Breast epithelium (tissue), 4 donors: ENCODE measurements around the gene ATG101. TPM values are rescaled to one million over a fixed set of nuclear protein-coding genes. Genes with fewer than 3 reads are reported as not detected.

Experiments used
- DNase-seq, 2 donors: peaks; one replicate each; pipeline ENCODE4 v3.0.0-alpha.2; 2019; ENCODE audit warnings: low spot score in 2 of 2
- H3K27ac ChIP-seq, 2 donors: fragments of 200-600 bp; sonication (generic) in 1 of 2; one replicate each; pipeline ENCODE4 v1.5.1; 2016 to 2019; ENCODE audit warnings: mild to moderate bottlenecking in 1 of 2
- H3K27me3 ChIP-seq, 2 donors: fragments of 200-600 bp; sonication (generic) in 1 of 2; one replicate each; pipeline versions ENCODE4 v1.5.1 to v1.6.0; 2017 to 2019; ENCODE audit warnings: control low read depth in 1 of 2, mild to moderate bottlenecking in 1 of 2
- H3K36me3 ChIP-seq: fragments of 200-600 bp; one replicate; pipeline ENCODE4 v1.5.1; 2019
- H3K4me1 ChIP-seq, 2 donors: fragments of 200-600 bp; sonication (generic); one replicate each; pipeline ENCODE4 v1.5.1; 2016 to 2019; ENCODE audit warnings: control low read depth in 1 of 2
- H3K4me3 ChIP-seq, 3 donors: fragments of 200-600 bp; sonication (generic); 1 replicate in 2 of 3; 2 replicates in 1 of 3; pipeline ENCODE4 v1.5.1; 2016 to 2019; ENCODE audit warnings: mild to moderate bottlenecking in 3 of 3, moderate library complexity in 2 of 3
- H3K9me3 ChIP-seq, 2 donors: fragments of 200-600 bp; sonication (generic) in 1 of 2; one replicate each; pipeline ENCODE4 v1.5.1; 2016 to 2019; ENCODE audit warnings: control low read depth in 1 of 2
- CTCF ChIP-seq, 3 donors: fragments of 450-650 bp; IDR thresholded peaks; one replicate each; pipeline ENCODE4 v1.5.1; 2016 to 2017; ENCODE audit warnings: antibody characterized with exemption in 3 of 3, mild to moderate bottlenecking in 3 of 3, moderate library complexity in 3 of 3
- POLR2A ChIP-seq: fragments of 450-650 bp; IDR thresholded peaks from one replicate; pipeline ENCODE4 v1.6.1; 2016; ENCODE audit warnings: antibody characterized with exemption, mild to moderate bottlenecking, moderate library complexity
- POLR2AphosphoS5 ChIP-seq, 3 donors: sonication (generic); formaldehyde crosslinking; IDR thresholded peaks; one replicate each; pipeline ENCODE4 v1.6.1; 2017; ENCODE audit warnings: antibody characterized with exemption in 3 of 3
- intact Hi-C: fragments of 100-400 bp; cut with DNase I; formaldehyde crosslinking; loops from one replicate; pipeline ENCODE4 v1.15.1; 2023; ENCODE audit warnings: low total_unique reads
- total RNA-seq, 3 donors: library from RNA; depleted of rRNA; stranded (reverse); fragments of >200 nt; gene quantifications; one replicate each; pipeline ENCODE4 v1.1.0, GENCODE V29; 2016

The ATG101 gene
- total RNA-seq, 3 donors from 2014 or later, result 35.0 to 54.2 (median 39.7) TPM

DNA sequence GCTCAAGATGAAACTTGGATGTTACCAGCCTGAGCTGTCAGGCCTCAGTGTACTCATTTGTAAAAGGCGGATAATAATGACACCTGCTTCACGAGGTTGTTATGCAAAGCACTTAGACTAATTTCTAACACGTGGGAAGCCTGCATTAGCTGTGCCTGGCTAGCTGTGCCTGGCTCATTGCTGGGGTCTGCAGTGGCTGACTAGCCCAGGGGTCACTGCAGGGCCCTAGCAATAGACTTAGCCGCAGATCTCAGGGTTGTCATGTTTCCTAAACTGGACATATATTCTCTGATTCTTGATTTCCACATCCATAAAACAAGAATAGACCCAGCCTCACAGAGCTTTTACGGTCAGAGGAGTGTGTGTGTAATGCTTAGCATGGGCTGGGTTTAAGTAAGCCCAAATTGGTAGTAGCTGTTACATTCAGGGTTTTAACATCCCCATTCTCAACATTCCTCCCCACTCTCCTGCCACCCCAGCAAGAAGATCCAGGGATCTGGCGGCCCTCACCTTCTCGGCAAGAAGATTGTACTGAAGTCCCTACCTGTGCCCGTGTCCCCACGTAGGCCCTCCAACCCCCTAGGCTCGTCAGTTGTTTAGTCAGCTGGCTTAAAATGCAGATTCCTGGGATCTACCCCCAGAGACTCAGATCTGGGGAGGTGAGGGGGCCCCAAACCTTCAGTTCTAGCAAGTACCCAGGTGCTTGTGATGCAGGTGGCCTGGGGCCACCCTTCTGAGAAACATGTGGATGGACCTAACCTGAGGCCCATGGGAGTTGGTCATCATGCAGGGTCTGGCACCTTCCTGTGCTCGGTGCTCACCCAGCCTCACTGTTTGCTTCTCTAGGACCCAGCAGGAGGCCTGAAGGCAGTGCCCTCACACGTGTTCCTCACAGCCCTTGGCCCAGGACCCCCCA lies 9.9 kb upstream of the ATG101 start:
- Histone ChIP-seq H3K27me3 (no peaks in the 10 kb centered on the region), H3K4me3 (no peak overlapping the region), H3K9me3 (no peaks in the 10 kb centered on the region), H3K27ac (no peak overlapping the region), H3K36me3 (no peaks in the 10 kb centered on the region), H3K4me1 (peaks cover 0 to 5% of the 10 kb centered on the region in 2 donors)
- TF ChIP-seq CTCF (IDR thresholded peaks at IDR 0.05), result no peak
- TF ChIP-seq POLR2AphosphoS5 (IDR thresholded peaks at IDR 0.05), result peak in 1 of 3 donors; percentile 6
- no peak for DNase-seq
- intact Hi-C loops, result no loop called here

GRCh38 chr12:52060498-52061177 lies 9.1 kb upstream of the ATG101 start:
- no peak for DNase-seq
- Histone ChIP-seq H3K4me1 (peaks cover 0 to 5% of the 10 kb centered on the region in 2 donors), H3K4me3 (no peak overlapping the region), H3K27me3 (no peaks in the 10 kb centered on the region), H3K27ac (no peak overlapping the region), H3K36me3 (no peaks in the 10 kb centered on the region), H3K9me3 (no peaks in the 10 kb centered on the region)
- intact Hi-C loops, result no loop called here
- no peak for TF ChIP-seq POLR2AphosphoS5 (IDR thresholded peaks at IDR 0.05)
- TF ChIP-seq POLR2A, result no peak
- no peak for TF ChIP-seq CTCF (IDR thresholded peaks at IDR 0.05)

DNA sequence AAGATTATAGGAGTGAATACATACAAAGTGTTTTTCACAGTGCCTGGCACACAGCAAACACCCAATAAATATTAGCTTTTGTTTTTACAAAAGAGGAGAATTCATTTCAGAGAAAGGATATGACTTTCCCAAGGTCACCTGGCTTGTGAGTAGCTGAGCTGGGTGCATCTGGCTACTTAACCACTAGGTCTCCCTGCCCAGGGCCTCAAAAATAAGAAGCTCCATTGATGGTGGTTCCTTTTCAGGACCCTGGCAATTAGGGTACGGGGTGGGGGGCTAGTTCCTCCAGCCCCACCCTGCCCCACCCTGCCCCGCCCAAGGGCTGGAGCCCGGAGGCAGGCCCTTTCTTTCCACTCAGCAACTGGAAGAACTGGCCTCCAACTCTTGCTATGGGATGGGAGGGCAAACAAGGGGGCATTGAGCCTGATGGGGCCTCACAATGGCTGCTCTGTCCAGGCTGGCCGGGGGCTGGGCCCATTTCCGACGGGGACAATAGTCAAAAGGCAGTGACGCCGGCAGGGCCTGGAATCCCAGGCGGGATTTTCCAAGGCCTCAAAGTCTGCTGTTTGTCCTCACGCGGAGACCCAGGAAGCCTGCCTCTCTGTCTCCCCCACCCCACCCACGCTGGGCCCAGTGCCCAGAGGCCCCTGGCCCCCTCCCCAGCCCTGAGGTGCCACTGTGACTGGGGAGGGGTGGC lies 8.2 kb upstream of the ATG101 start:
- Histone ChIP-seq H3K27ac (peak overlapping the region; percentile 1 to 54), H3K4me1 (peaks cover 0 to 5% of the 10 kb centered on the region in 2 donors), H3K27me3 (no peaks in the 10 kb centered on the region), H3K9me3 (no peaks in the 10 kb centered on the region), H3K4me3 (no peak overlapping the region), H3K36me3 (no peaks in the 10 kb centered on the region)
- TF ChIP-seq POLR2AphosphoS5 (IDR thresholded peaks at IDR 0.05), result no peak
- no peak for TF ChIP-seq POLR2A
- intact Hi-C loops, result no loop called here
- no peak for DNase-seq

GRCh38 chr12:52062167-52063081 lies 7.4 kb upstream of the ATG101 start:
- Histone ChIP-seq H3K9me3 (no peaks in the 10 kb centered on the region), H3K4me3 (no peak overlapping the region), H3K27ac (peak overlapping the region; percentile 32 to 54), H3K4me1 (no peaks in the 10 kb centered on the region), H3K36me3 (no peaks in the 10 kb centered on the region), H3K27me3 (no peaks in the 10 kb centered on the region)
- DNase-seq, result no peak
- TF ChIP-seq CTCF (IDR thresholded peaks at IDR 0.05) (no peak), POLR2AphosphoS5 (IDR thresholded peaks at IDR 0.05) (no peak), POLR2A (no peak)
- intact Hi-C loops, result no loop called here
